ENCODE data around the gene SEC62.

SEC62 gene

DNA sequence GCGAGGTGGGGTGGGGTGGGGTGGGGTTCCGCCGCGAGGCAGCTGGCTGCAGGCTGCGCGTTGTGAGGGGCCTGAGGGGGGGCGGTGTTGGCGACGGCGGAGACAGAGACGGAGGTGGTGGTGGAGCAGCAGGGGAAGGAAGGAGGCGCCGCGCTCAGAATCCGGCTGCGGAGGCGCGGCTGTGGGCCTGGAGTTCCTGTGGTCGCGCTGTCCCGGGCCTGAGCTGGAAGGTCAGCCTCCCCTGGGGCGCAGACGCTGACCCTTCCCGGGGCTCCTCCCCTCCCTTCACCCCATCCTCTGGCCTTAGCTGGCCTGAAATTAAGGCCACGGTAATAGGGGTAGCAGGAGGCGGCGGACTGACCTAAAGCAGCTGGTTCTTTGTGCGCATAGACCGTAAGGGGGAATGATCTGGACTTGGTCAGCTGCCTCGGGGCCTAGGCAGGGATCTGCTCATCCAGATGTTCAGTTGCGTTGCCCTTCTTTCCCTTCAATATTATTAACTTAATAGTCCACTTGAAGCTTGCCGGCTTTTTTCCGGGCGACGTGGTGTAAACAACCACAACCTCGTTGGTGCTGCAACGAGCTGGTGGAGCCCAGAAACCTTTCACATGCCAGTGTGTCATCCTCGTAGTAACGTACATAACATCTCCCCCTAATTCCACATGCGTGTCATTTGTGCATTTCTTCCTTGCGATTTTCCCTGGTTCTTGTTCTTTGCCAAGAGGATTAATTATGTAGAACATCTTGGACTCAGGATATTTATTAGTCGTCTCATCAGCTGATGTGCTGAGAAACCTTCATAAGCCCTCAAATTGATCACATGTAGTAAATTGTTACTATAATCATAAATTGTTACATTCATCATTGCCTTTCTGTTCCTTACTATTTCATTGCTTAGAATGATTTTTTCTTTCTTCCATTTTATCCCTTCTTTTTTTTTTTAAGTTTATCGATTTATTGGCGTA lies 626 bp downstream of the SEC62 start:
- peak; percentile 55 for DNase-seq

DNA sequence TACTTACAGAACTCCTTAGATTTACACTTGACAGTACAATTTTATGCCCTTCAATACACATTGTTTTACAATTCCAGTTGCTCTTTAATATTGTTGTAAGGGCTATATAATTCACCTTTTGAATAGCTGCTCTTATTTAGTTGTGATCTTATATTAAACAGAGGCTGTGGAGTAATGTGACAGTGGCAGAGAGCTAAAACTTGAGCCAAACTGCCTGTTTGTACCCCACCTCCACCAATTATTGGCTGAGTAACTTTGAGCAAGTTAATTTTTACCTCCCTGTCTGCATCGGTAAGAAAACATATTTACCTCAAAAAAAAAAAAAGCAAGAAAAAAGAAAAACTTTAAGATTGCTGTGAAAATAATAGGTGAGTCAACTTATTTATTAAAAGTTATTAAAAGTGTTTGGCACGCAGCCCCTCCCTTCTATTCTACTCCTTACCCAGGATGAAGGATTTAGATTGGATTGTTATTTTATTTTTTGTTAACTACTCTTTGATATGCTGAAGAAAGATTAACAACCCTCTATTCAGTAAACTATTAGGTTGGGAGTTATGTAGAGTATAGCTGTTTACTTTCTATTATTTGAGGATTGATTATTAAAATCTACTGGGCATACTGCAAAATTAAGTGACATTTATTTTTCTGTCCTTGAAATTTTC lies 1.7 kb downstream of the SEC62 start:
- DNase-seq: no peak

DNA sequence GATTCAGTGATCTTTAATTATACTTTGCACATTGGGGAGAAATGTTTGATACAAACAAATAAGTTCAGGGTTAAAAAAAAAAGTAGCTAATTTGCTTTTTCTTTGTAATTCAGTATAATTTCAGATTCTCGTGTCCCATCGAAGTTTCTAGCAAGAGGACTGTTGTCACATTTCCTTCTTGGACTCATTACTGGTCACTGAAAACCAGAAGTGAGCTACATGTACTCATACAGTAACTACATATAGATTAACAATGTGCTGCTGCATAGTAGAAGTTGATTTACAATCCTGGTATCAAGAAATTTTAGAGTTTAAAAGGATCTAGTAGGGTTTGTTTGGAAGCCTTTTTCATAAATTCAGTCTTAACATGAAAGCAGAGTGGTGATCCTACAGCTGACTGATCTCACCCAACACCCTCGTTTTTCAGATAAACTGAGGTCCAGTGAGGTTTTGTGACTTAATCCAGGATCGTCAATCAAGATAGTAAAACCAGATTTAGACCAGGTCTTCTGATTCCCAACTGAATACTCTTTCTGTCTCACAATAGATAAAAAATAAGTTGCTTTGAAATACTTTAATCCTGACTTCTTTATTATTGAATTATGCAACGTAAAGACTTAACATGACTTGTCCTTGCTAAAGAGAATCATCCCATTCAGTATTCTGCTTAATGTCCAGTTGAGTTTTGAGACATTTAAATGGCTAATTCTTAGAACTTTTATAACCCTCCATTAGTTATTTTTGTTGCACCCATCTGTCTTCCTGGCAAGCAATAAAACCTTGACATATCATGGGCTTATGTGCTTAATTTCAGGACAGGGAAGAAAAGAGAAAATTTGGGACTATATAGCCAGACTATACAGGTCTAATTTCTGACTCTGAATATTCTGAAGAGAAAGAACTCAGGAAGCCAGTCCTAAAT lies 2.8 kb downstream of the SEC62 start:
- DNase-seq: no peak

DNA sequence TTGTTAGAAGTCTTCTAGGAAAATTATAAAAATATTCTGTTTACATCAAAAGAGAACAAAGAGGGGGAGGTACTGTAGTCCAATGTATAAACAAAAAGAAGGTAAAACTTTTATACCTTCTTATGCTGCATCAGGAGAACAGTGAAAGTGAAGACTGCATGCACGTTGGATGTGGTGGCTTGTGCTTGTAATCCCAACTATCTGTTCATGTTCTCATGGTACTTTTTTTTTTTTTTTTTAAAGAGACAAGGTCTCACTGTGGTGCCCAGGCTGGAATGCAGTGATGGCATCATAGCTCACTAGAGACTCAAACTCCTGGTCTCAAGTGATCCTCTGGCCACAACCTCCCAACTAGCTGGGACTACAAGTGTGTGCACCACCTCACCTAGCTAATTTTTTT lies 4.2 kb downstream of the SEC62 start:
- DNase-seq: no peak

DNA sequence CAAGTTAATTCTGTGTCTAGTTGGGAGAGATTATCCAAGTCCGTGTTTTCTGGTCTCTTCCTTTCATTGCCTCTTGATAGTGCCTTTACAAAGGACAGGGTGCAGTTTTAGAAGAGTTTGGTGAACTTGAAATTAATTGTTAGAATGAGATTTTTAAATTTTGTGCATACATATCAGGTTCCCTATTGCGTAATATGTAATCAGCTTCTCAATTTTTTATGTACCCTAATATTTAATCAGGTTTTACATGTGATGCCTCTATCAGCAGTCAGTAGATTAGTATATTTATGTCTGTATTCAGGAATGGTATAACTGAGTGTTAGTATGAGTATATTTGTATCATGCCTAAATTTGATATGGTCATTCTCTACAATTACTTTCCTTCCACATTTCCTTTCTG lies 4.9 kb downstream of the SEC62 start:
- no peak for DNase-seq

DNA sequence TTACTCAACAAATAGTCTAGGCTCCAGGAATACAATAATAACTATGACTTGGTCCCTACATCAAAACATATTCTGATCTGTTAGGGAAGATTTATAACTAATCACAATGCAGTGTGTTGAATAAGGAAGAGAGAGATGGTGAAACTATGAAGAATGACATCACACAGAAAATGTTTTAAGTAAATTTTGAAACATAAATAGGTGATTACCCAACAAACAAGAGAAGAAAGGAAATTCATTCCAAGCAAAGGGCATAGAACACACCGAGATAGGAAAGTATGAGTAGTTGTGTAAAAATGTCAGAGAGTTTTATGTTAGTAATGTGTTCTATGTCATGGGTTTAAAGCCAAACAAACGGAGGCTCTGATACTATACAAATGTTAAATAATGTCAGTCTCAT lies 13.4 kb downstream of the SEC62 start:
- DNase-seq: no peak

DNA sequence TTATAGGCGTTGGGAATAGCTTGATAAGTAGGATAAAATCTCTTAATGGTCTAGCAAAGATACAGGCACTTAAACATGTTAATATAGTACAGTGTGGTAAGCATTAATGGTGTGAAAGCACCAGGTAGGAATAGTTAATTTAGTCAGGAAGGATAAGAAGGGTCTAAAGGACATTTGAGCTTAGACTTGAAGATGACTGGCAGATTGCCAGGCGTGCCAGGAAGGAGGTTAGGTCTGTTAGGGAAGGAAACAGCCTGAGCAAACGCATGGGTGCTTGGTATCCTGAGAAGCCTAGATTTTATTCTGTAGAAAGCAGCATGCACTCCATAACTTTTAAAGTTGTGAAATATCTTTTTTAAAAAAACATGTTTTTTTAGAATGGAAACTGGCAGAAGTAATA lies 17.7 kb downstream of the SEC62 start:
- no peak for DNase-seq

DNA sequence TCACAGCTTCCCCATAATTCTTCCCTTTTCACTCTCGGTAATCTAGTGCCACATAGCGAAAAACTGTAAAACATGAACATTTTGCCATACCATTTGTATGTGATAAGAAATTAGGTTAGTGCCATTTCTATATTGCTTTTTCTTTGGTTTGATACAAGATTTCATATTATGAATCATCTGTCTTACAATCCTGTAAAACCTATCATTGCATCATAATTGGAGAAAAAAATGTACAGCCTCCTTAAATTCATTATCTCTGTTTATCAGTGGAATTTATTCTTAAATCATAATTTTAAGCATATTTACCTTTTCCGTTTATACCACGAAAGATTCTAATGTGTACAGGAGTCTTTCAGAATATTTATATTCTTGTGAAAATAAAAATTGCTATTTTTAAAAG lies 23.8 kb downstream of the SEC62 start:
- DNase-seq: no peak

DNA sequence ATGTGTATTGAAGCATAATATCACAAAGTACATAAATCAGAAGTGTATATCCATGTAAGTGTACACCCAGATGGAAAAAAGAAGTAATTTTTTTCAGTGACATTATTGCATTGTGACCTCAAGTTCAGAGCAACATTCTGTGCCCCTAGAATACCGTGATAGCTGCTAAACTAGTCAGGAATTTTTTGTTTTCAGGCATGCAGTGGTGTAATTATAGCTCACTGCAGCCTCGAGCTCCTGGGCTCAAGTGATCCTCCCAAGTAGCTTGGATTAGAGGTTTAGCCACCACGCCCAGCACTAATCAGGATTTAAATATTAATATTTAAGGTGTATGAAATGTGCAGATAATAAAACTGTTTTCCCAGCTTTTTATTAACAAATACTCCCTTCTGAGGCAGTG lies 25.5 kb downstream of the SEC62 start:
- DNase-seq: no peak

DNA sequence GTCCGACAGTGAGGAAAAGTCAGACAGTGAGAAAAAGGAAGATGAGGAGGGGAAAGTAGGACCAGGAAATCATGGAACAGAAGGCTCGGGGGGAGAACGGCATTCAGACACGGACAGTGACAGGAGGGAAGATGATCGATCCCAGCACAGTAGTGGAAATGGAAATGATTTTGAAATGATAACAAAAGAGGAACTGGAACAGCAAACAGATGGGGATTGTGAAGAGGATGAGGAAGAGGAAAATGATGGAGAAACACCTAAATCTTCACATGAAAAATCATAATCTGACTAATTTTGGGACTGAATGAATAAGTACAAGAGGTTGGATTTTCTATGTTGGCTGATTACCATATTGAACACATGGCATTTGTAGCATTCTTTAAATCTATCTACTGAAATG lies 26.2 kb downstream of the SEC62 start:
- no peak for DNase-seq

DNA sequence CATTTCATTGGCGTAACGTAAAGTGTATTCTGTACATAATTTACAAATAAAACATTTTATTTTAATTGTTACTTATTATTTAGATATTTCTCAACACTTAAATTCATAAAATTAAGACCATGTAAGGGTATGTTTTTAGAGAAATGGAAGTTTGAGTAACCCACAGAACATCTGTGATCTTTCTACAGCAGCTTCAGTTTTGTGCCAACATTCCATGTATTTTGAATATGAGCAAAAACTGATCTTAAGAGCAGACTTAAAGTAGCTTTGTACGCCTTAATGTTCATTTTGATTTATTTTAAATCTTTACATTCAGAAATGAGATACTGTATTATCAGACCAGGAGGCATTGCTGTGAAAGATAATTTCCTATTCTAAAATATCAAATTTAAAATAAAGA lies 27.2 kb downstream of the SEC62 start:
- no peak for DNase-seq

DNA sequence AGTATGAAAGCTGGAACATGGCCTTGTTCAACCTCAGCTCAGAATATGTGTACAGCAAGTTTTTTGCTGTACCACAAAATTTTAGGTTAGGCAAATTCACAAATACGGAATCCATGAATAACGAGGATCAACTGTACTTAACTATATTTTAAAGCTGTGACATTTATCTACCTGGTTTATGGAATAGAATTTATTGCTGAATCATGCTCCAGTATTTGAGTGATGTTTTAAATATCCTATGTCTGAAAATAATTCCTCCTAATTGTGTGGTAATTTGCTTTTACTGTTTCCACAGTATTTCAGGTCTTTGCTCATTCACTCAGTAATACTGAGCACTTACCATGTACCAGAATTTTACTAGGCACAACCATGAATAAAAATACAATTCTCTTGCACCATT lies 29.5 kb downstream of the SEC62 start:
- no peak for DNase-seq

DNA sequence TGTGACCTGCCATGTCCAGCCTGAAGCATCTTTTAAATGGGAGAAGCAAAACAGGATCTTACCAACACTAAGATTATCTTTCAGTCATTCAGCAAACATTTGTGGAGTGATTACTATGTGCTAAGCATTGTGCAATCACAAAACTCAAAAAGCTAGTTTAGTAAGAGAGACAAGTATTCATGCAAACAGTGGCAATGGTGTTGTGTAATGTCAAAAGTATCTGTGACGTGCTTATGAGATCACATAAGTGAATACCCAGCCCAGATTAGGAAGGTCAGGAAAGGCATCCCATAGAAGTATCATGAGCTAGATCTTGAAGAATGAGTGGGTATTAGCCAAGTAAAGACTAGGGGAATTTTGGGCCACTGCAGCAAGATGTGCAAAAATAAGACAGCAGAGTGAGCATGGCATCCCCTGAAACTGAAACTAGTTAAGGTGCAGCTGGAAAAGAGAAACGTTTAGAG lies 32.1 kb downstream of the SEC62 start:
- no peak for DNase-seq

DNA sequence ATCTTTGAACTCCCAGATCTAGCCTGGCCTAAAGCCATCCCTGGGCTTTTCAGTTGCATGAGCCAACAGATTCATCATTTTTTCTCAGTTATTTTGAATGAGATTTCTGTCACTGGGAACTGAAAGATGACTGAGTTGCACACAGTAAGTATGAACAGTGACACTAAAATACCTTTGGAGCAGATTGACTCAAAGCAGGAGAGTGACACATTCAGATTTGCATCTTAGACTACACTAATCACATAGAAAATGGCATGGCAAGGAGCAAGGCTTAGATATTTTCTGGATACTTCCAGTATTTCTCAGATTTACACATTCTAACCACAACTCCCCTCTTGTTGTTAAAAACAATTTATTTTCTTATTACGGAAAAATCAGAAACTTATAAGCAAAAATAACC lies 32.8 kb downstream of the SEC62 start:
- no peak for DNase-seq

DNA sequence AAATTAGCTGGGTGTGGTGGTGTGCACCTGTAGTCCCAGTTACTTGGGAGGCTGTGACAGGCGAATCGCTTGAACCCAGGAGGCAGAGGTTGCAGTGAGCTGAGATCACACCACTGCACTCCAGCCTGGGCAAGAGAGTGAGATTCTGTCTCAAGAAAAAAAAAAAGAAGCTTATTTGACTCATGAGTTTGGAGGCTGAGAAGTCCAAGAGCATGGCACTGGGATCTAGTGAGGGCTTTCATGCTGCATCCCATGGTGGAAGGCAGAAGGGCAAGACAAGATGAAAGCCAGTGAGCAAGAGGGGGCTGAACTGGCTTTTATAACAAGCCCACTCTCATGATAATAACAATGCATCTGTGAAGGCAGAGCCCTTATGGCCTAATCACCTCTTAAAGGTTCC lies 33.4 kb downstream of the SEC62 start:
- DNase-seq: no peak

DNA sequence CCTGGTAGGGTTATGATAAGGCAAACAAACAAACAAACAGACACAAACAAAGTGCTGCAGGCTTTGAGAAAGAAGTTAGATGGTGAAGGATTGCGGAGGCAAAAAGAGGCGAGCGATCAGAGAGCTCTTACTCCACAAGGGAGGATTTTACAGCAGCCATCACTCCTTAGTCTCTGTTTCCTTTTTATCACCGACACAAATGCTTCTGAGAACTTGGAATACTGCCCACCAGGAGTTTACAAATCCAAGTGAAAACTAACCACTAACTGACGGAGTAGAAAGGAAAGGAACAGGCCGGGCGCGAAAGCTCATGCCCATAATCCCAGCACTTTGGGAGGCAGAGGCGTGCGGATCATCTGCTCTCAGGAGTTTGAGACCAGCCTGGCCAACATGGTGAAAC lies 35.6 kb downstream of the SEC62 start:
- DNase-seq: no peak

DNA sequence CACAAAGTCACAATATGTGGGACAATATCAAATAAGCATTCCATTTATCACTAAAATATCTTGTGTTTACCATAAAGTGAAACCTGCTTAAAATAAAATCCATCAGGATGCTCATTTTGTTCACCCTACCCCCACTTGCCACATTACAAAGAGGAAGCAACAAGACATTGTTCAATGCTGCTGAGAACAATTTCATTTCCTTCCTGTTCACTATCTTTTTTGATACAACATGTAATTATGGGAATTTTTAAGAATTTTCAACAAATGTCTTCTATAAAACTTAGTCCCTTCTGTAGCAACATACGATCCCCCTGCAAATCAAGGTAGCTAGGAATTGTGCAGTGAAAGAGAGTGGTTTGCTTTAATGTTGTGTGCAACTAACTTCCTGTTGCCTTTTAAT lies 36.3 kb downstream of the SEC62 start:
- no peak for DNase-seq

DNA sequence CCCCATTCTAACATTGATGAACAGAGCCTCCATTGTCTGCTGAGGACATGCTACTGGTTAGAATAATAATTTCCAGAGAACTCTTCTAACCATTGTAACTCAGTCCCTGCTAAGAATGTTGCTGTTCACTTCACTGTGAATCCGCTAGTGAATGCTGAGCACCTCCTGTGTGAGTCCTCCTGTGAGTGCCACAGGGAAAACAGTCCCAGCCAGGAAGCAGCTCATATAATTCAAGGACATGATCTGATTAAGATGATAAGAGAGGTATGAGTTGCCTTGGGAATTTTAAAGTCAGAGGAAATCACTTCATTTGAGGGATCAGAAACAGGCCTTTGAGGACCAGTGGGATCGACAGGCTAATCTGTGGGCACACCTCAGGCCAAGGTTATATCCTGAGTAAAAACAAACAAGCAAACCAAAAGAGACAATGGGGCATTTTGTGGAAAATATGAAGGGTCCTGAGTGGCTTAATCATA lies 37.3 kb downstream of the SEC62 start:
- no peak for DNase-seq

DNA sequence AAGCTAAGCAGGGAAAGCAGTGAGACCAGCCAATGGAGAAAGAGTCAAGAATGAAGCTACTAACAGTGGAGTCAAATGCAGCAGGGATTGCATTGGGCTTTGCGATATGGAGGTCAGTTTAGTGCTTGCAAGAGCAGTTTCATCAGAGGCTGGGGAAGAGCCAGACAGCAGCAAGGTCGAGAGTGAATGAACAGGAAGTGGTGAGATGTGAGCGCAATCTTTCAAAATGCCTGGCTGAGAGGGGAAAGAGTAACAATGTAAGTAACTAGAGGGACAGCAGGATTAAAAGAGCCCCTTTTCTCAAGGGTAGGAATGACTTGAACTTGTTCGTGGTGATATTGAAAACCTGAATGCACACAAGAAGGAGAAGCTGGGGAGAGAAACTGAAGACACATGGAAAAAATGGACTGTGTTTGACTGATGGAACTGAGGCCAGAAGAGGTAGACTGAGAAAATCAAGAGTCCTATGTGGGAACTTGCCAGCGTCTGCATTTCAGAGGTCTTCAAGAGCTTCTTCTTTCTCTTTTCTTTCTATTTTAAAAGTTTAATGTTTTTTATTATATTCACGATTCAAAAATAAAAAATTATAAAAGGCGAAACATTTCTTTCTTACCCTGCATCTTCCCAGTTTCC lies 40.5 kb downstream of the SEC62 start:
- DNase-seq: no peak

DNA sequence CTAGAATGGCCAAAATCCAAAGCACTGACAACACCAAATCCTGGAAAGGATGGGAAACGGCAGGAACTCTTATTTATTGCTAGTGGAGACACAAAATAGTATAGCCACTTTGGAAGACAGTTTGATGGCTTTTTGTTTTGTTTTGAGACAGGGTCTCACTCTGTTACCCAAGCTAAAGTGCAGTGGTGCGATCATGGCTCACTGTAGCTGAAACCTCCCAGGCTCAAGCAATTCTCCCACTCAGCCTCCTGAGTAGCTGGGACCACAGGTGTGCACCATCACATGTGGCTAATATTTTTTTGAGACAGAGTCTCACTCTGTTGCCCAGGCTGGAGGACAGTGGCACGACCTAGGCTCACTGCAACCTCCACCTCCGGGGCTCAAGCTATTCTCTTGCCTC lies 43.9 kb downstream of the SEC62 start:
- DNase-seq: no peak

DNA sequence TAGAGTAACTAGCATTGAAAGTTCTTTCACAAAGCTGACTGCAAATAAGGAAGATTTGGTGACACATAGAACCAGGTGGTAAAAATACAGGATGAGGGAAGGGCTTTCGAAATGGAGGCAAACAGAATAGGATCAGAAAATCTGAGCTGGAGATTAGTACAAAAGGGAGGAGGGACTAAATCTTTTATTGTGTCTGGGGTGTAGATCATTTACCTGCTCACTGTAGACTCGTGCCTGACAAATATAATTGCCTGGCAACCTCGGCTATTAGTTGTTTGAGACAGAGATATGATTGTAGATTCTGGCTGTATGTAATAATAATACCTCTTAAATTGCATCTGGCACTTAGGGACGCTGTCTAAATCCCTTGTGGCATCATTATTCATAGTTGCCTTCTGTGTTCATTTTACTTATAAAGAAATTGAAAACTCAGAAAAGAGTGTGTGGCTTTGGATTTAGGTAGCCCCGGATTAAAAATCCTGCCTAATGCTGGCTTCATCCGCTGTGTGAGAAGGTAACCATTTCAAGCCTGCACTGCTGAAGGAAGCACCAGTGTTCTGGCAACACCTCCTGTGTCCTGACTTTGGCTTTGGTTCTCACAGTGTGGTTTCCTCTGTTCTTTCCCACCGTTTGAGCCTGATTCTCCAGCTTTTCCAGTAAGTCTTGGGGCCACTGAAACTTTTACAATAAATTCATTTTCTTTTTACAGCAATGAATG lies 46.2 kb downstream of the SEC62 start:
- peak; percentile 12 for DNase-seq

DNA sequence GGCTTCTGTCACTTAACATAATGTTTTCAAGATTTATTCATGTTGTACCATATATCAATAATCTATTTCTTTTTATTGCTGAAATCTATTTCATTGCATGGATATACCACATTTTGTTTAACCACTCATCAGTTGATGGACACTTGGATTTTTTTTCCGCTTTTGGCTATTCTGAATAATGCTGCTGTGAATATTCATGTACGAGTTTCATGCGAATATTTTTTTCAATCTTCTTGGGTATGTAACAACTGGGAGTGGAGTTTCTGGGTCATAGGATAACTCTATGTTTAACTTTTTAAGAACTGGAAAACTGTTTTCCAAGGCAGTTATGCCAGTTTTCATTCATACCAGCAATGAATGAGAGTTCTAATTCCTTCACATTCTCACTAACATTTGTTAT lies 49.5 kb downstream of the SEC62 start:
- DNase-seq: no peak
